Mesodermal cell (in vitro differentiated cells): ENCODE data around the gene DMRTC2.

Source experiments
- H3K27ac ChIP-seq: 2 replicates; pipeline ENCODE4 v1.7.0; 2013; ENCODE audit warnings: mild to moderate bottlenecking, low read depth, low read length, moderate library complexity; ENCODE audit not compliant: severe bottlenecking
- H3K36me3 ChIP-seq: 2 replicates; pipeline ENCODE4 v1.7.1; 2013; ENCODE audit warnings: mild to moderate bottlenecking, low read length, moderate library complexity; ENCODE audit not compliant: control insufficient read depth, insufficient read depth
- H3K4me1 ChIP-seq: one replicate; pipeline ENCODE4 v1.7.1; 2013; ENCODE audit warnings: mild to moderate bottlenecking, low read length; ENCODE audit not compliant: insufficient read depth, control insufficient read depth, poor library complexity, severe bottlenecking
- H3K4me3 ChIP-seq: 2 replicates; pipeline ENCODE4 v1.7.0; 2013; ENCODE audit warnings: low read length, control low read depth, mild to moderate bottlenecking; ENCODE audit not compliant: insufficient read depth, poor library complexity, severe bottlenecking; ENCODE audit errors: extremely low read depth
- H3K9me3 ChIP-seq: 2 replicates; pipeline ENCODE4 v1.7.1; 2013; ENCODE audit warnings: mild to moderate bottlenecking, low read length, moderate library complexity; ENCODE audit not compliant: control insufficient read depth
- WGBS, 2 experiments: methylation state at CpG; one replicate each; pipeline ENCODE4 v1.1.5; 2013; ENCODE audit warnings: missing lambda C conversion rate in 2 of 2; ENCODE audit not compliant: insufficient coverage in 2 of 2; 5-methylcytosine and 5-hydroxymethylcytosine counted together

The DMRTC2 gene

GRCh38 chr19:41892173-41892902, 47.5 kb downstream of the DMRTC2 start:
- 94 to 95% methylated on average over 27 to 29 of the region's 34 CpGs for WGBS, 2 experiments
- no peaks in the 10 kb centered on the region for H3K9me3 ChIP-seq
- H3K4me3 ChIP-seq: no peak overlapping the region

GRCh38 chr19:41893899-41894298, 49.1 kb downstream of the DMRTC2 start:
- Histone ChIP-seq H3K9me3 (no peaks in the 10 kb centered on the region), H3K27ac (no peak overlapping the region), H3K4me1 (no peaks in the 10 kb centered on the region), H3K4me3 (no peak overlapping the region), H3K36me3 (peaks cover 72% of the 10 kb centered on the region)
- WGBS, 2 experiments: 95 to 98% methylated on average over 4 to 5 of the region's 6 CpGs

More at GRCh38 chr19:41892173-41892902, 47.5 kb downstream of the DMRTC2 start:
- no peak overlapping the region for H3K27ac ChIP-seq
- H3K36me3 ChIP-seq: peaks cover 64% of the 10 kb centered on the region
- H3K4me1 ChIP-seq: peaks cover 8% of the 10 kb centered on the region

- no peak overlapping the region for H3K27ac ChIP-seq
- WGBS, 2 experiments: 94% methylated on average over 10 to 14 of the region's 14 CpGs
- H3K36me3 ChIP-seq: peaks cover 69% of the 10 kb centered on the region
These were observed 49.5 kb downstream of the DMRTC2 start for GRCh38 chr19:41894350-41894749.

GRCh38 chr19:41895745-41896580, 51.1 kb downstream of the DMRTC2 start:
- no peaks in the 10 kb centered on the region for H3K9me3 ChIP-seq
- peaks cover 64% of the 10 kb centered on the region for H3K36me3 ChIP-seq
- H3K4me3 ChIP-seq: no peak overlapping the region
- no peak overlapping the region for H3K27ac ChIP-seq
- WGBS, 2 experiments: 86 to 89% methylated on average over 10 to 19 of the region's 19 CpGs
- no peaks in the 10 kb centered on the region for H3K4me1 ChIP-seq

More at GRCh38 chr19:41894350-41894749, 49.5 kb downstream of the DMRTC2 start:
- Histone ChIP-seq H3K9me3 (no peaks in the 10 kb centered on the region), H3K4me1 (no peaks in the 10 kb centered on the region), H3K4me3 (no peak overlapping the region)

DNA sequence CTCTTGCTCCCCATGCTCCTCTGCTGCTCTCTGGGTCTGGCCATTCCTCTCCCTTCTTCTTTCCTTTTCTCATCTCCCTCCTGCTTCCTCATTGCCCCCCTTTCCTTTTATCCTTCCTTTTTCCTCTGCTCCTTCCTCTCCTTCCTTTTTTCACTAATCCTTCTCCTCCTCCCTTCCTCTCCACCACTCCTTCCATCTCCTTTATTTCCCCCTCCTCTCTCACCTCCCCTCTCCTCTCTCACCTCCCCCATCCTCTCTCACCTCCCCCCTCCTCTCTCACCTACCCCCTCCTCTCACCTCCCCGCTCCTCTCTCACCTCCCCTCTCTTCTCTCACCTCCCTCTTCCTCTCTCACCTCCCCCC, 51.7 kb downstream of the DMRTC2 start:
- Histone ChIP-seq H3K36me3 (peaks cover 65% of the 10 kb centered on the region), H3K27ac (no peak overlapping the region), H3K4me3 (no peak overlapping the region), H3K4me1 (no peaks in the 10 kb centered on the region), H3K9me3 (no peaks in the 10 kb centered on the region)
- no CpG with 5 or more reads among the region's 1 CpG for WGBS, 2 experiments

GRCh38 chr19:41897181-41897580, 52.3 kb downstream of the DMRTC2 start:
- H3K4me1 ChIP-seq: no peaks in the 10 kb centered on the region
- no peak overlapping the region for H3K27ac ChIP-seq
- H3K9me3 ChIP-seq: no peaks in the 10 kb centered on the region
- no CpG with 5 or more reads among the region's 3 CpGs for WGBS, 2 experiments
- no peak overlapping the region for H3K4me3 ChIP-seq
- peaks cover 65% of the 10 kb centered on the region for H3K36me3 ChIP-seq

- peaks cover 65% of the 10 kb centered on the region for H3K36me3 ChIP-seq
- H3K9me3 ChIP-seq: no peaks in the 10 kb centered on the region
- H3K27ac ChIP-seq: no peak overlapping the region
- H3K4me3 ChIP-seq: no peak overlapping the region
- 95% methylated on average over 14 to 22 of the region's 24 CpGs for WGBS, 2 experiments
- H3K4me1 ChIP-seq: no peaks in the 10 kb centered on the region
These were observed 53.0 kb downstream of the DMRTC2 start for GRCh38 chr19:41897820-41898219.

DNA sequence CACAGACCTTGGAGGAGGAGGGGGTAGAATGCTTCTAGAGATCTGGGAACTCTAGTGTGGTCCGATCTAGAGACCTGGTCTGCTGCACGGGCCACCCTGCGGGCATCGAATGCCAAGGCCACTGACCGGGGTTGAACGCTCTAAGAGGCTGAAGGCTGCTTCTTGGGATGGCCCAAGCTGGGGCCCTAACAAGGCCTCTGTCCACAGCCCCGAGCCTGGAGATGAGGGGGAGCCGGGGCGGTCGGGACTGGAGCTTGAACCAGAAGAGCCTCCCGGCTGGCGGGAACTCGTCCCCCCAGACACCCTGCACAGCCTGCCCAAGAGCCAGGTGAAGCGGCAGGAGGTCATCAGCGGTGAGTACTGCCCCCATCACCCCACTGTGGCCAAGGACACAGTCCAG, 53.4 kb downstream of the DMRTC2 start:
- H3K36me3 ChIP-seq: peaks cover 66% of the 10 kb centered on the region
- H3K9me3 ChIP-seq: no peaks in the 10 kb centered on the region
- WGBS, 2 experiments: 93 to 97% methylated on average over 14 to 15 of the region's 15 CpGs
- H3K27ac ChIP-seq: no peak overlapping the region
- no peak overlapping the region for H3K4me3 ChIP-seq
- no peaks in the 10 kb centered on the region for H3K4me1 ChIP-seq
